Mesangial cell (primary cell): ENCODE data around the gene NMUR2. TPM values are rescaled to one million over a fixed set of nuclear protein-coding genes. Genes with fewer than 3 reads are reported as not detected.

Experiments
- total RNA-seq: library from RNA; depleted of rRNA; stranded (reverse); fragments of >200 nt; gene quantifications from 2 replicates; pipeline ENCODE4 v1.2.3, GENCODE V29; 2015

The NMUR2 gene, protein sequence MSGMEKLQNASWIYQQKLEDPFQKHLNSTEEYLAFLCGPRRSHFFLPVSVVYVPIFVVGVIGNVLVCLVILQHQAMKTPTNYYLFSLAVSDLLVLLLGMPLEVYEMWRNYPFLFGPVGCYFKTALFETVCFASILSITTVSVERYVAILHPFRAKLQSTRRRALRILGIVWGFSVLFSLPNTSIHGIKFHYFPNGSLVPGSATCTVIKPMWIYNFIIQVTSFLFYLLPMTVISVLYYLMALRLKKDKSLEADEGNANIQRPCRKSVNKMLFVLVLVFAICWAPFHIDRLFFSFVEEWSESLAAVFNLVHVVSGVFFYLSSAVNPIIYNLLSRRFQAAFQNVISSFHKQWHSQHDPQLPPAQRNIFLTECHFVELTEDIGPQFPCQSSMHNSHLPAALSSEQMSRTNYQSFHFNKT
- 0.13 and 0.16 TPM in 2 replicates for total RNA-seq

GRCh38 chr5:152405145-152405544 lies at the start of gene NMUR2:
Gene NMUR2, minus strand, starts transcription at chr5:152405279. Its CDS starts 166 bp downstream, at chr5:152405113.

